HG02938 (cell line): ENCODE results near the gene RNF180.
"Not testable (repeated sequence)": the region's sequence is repeated elsewhere in the genome, so short reads cannot be mapped to it uniquely, and the experiment has no call there.

Experiments
- ATAC-seq: cut with Tn5 transposase; IDR thresholded peaks from one replicate; pipeline ENCODE4 v1.9.1; 2021; ENCODE audit warnings: mild to moderate bottlenecking, moderate library complexity; ENCODE audit not compliant: unreplicated experiment

RNF180 gene

GRCh38 chr5:64260756-64261155 lies 95.1 kb downstream of the RNF180 start:
- no peak for ATAC-seq

GRCh38 chr5:64269164-64269563 lies 103.5 kb downstream of the RNF180 start:
- no peak for ATAC-seq

- no peak for ATAC-seq
Observed at GRCh38 chr5:64273276-64273675, 107.6 kb downstream of the RNF180 start.

GRCh38 chr5:64285188-64286130 lies 119.8 kb downstream of the RNF180 start:
- no peak for ATAC-seq

GRCh38 chr5:64286381-64286780 lies 120.7 kb downstream of the RNF180 start:
- ATAC-seq, result no peak

- not testable (repeated sequence) for ATAC-seq
Observed at GRCh38 chr5:64288496-64288895, 122.9 kb downstream of the RNF180 start.

- ATAC-seq, result no peak
Observed at GRCh38 chr5:64292611-64293215, 127.1 kb downstream of the RNF180 start.

- no peak for ATAC-seq
Observed at GRCh38 chr5:64295101-64295500, 129.5 kb downstream of the RNF180 start.

- ATAC-seq, result no peak
Observed at GRCh38 chr5:64298586-64298985, 132.9 kb downstream of the RNF180 start.

- no peak for ATAC-seq
Observed at GRCh38 chr5:64299805-64300204, 134.2 kb downstream of the RNF180 start.

GRCh38 chr5:64301566-64301965 lies 135.9 kb downstream of the RNF180 start:
- no peak for ATAC-seq

- no peak for ATAC-seq
Observed at GRCh38 chr5:64308135-64308534, 142.5 kb downstream of the RNF180 start.

GRCh38 chr5:64312491-64312890 lies 146.8 kb downstream of the RNF180 start:
- ATAC-seq, result no peak

GRCh38 chr5:64315778-64316177 lies 150.1 kb downstream of the RNF180 start:
- no peak for ATAC-seq

- no peak for ATAC-seq
Observed at GRCh38 chr5:64318175-64318574, 152.5 kb downstream of the RNF180 start.

GRCh38 chr5:64323591-64323990 lies 157.9 kb downstream of the RNF180 start:
- no peak for ATAC-seq

- no peak for ATAC-seq
Observed at GRCh38 chr5:64330728-64331231, 165.1 kb downstream of the RNF180 start.

GRCh38 chr5:64331597-64332277 lies 166.1 kb downstream of the RNF180 start:
- ATAC-seq, result no peak

GRCh38 chr5:64333886-64334285 lies 168.2 kb downstream of the RNF180 start:
- ATAC-seq, result no peak

- no peak for ATAC-seq
Observed at GRCh38 chr5:64339769-64340168, 174.1 kb downstream of the RNF180 start.

- no peak for ATAC-seq
Observed at GRCh38 chr5:64340293-64340692, 174.7 kb downstream of the RNF180 start.
